ENCODE measurements around the gene PMM2.
"Not testable (repeated sequence)": the region's sequence is repeated elsewhere in the genome, so short reads cannot be mapped to it uniquely, and the experiment has no call there.

DNA sequence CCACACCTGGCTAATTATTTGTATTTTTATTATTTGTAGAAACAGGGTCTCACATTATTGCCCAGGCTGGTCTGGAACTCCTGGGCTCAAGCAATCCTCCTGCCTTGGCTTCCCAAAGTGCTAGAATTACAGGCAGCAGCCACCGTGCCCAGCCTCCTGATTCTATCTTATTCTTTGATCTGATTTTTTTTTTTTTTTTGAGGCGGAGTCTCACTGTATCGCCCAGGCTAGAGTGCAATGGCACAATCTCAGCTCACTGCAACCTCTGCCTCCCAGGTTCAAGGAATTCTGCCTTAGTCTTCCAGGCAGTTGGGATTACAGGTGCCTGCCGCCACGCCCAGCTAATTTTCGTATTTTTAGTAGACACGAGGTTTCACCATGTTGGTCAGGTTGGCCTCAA is 77.7 kb downstream of the PMM2 start:
- not testable (repeated sequence) for TF ChIP-seq EZH2 (IDR thresholded peaks at IDR 0.05); POLR2AphosphoS5 (IDR thresholded peaks at IDR 0.05; ENCODE audit: borderline replicate concordance, low read depth, low read length)

All from SK-N-MC (cell line).